Measurements from ENCODE around the gene CCDC88C.

The CCDC88C gene

DNA sequence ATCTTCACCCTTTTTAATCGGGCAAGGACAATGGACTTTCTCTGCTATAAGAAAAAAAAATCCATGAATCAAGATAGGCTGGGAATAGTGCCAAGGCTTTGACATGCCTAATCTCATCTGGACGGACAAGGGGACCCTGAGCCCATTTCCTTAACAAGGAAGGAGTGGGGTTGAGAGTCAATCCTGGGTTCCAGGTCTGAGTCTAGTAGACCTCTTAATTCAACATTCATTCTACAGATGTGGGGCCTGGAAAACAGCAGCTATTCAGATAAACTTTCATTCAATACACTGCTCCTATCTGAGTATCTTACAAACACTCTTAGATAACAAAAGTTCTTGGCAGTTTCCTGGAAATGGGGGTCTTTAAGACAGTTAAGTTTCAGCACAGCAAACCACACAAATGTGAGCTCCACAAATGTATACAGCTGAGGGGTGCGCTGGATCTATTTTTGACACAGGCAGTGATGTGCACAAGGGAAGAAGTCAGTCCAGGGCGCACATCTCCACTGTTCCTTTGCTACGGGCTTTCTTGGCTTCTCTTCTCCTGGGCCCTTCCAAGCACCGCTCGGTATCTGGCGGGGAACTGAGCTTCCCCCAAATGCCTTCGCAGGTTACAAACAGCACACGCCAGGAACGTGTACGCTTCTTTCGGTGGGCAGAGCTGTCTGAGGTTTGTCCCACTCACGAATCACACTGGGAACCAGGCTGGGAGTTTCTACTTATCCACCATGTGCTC, 90.9 kb downstream of the CCDC88C start:
- no peak for DNase-seq (ENCODE audit: low spot score)

DNA sequence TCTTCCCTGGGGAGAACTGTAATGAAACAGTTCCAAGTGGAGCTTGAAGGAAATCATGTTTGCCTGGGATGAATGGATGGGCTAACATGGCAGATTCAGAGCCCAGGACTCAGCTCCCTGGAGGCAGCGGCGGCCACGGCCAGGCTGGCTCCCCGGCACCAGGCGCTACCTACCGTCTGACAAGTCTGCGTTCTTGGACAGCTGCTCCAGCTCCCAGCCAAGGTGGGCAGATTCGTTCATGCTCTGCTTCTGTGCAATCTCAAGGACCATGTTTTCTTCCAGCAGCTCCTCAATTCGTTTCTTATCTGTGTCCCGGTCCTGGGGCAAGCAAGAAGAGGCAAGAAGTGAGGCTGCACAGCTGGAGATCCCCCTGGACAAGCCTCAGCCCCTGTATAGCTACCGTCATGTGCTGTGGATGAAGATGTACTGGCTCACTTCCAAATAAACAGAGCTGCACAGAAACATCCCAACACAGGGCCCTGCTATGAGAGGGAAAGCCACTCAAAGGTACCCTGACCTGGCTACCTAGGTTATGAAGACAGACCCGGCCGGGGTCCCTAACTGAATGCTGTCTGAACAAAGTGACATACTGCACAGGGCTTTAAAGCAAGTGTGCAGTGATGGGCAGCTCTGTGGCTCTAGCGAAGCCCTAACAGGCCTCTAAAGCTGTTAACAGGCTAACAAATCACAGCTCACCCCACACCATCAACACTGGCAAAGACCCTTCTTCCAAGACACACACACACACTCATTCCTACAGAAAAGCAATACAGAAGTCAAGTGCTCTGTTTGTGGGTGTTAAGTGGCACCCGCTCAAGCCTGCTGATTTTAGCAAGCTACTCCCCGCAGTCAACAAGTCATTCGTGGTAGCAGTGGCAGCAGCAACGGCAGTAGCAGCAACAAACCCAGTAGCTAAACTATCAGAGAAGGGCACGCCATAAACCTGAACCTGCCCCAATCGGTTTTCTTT, 92.7 kb downstream of the CCDC88C start:
- DNase-seq (ENCODE audit: low spot score): no peak

DNA sequence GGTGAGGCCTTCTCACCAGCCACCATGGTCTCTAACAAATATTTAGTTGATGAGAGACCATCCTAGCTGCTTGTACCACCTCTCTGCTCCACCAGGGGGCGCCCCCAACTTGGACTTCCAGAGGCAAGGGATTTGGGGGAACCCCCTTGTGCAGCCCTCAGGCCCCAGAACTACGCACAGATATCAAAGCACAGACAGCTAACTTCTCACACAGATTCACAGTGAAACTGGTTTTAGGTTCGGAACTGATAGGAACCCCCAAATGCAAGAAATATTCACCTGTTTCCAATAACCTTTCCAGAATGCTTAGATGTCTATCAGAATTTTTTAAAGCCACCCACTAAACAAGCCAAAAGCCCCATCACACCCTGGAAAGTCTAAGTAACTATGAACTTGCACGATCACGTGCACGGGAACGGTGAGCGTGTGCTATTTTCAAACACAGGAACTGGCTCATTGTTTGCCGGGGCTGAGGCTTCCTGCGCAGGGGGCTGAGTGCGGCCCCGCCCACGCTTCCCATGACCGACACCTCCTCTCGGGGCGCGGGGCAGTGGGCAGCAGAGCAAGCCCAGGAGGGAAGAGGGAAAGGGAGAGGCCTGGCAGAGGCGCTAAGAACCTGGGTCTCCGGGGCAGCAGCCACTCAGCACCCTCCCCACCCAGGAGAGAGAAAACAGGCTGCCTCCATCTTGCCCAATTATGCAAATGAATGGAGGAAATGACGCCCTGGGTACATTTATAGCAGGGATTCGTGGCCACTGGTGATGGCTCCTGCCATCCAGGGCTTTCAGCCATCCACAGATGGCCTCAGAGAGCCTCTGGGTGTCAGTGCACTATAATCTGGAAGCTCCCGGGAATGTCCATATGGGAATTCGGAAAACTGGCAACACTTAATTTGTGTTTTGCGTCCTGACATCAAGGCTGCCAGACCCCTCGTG, 93.7 kb downstream of the CCDC88C start:
- DNase-seq (ENCODE audit: low spot score): peak; percentile 87

DNA sequence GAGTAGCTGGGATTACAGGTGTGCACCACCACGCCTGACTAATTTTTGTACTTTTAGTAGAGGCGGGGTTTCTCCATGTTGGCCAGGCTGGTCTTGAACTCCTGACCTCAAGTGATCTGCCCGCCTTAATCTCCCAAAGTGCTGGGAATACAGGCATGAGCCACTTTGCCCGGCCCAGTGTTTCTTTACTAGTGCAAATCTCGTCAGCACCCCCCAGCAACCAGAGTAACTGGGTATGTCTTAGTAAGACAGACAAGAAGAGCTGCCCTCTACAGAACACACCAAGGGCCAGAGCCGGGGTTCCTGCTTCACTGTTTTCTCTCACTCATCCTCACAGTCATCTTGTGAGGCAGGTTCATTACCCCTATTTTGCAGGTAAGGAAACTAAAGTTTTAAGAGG, 94.6 kb downstream of the CCDC88C start:
- no peak for DNase-seq (ENCODE audit: low spot score)

DNA sequence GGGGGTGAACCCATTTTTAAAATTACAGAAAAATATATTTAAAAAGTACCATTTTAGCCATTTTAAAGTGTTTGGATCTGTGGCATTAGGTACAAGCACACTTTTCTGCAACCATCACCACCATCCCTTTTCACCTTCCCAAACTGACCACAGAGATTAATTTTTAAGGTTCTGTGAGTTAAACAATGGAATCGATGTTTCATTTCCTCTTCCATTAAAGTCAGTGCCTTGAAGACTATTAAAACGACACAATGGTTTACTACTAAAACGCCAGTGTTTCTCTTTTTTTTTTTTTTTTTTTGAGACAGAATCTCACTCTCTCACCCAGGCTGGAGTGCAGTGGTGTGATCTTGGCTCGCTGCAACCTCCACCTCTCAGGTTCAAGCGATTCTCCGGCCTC, 95.0 kb downstream of the CCDC88C start:
- no peak for DNase-seq (ENCODE audit: low spot score)

GRCh38 chr14:91321131-91321530, 96.5 kb downstream of the CCDC88C start:
- no peak for DNase-seq (ENCODE audit: low spot score)

DNA sequence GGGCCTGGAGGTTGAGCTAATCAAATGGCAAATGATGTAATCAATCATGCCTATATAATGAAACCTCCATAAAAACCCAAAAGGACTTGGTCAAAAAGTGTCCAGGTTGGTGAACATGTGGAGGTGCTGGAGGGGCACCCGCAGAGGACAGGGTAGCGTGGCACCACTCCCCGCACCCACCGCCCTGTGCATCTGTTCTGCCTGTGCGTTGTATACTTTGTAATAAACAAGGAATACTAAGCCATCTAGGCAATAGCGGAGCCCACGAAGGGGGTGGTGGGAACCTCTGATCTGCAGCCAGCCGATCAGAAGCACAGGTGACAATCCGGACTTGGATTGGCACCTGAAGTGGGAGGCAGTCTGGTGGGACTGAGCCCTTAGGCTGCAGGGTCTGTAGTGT, 97.4 kb downstream of the CCDC88C start:
- DNase-seq (ENCODE audit: low spot score): no peak

- no peak for DNase-seq (ENCODE audit: low spot score)
These were observed 98.7 kb downstream of the CCDC88C start for GRCh38 chr14:91318911-91319310.

- DNase-seq (ENCODE audit: low spot score): peak; percentile 58
These were observed 100.0 kb downstream of the CCDC88C start for GRCh38 chr14:91317381-91318308.

- DNase-seq (ENCODE audit: low spot score): no peak
These were observed 100.9 kb downstream of the CCDC88C start for GRCh38 chr14:91316761-91317160.

DNA sequence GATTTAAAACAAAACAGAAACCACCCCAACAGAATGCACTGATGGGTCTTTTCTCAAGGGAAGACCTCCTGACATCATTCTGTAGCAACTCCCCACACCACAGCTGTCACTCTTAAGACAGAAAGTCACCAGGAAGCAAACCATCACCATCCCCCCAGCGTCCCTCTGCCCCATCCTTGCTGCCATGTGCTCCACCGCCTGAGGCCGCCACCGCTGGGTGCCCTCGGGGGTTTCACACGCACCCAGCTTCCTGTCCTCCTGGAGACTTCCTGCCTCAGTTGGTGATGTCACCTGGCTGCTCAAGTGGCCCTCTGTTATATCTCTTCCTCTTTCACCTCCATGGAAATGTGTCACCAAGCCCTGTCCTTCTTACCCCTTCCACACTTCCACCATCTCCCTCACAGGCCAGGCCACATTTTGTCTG, 101.8 kb downstream of the CCDC88C start:
- DNase-seq (ENCODE audit: low spot score): no peak

- no peak for DNase-seq (ENCODE audit: low spot score)
These were observed 103.8 kb downstream of the CCDC88C start for GRCh38 chr14:91313852-91314251.

GRCh38 chr14:91313154-91313850, 104.3 kb downstream of the CCDC88C start:
- DNase-seq (ENCODE audit: low spot score): no peak

GRCh38 chr14:91311284-91311662, 106.3 kb downstream of the CCDC88C start:
- peak; percentile 81 for DNase-seq (ENCODE audit: low spot score)

DNA sequence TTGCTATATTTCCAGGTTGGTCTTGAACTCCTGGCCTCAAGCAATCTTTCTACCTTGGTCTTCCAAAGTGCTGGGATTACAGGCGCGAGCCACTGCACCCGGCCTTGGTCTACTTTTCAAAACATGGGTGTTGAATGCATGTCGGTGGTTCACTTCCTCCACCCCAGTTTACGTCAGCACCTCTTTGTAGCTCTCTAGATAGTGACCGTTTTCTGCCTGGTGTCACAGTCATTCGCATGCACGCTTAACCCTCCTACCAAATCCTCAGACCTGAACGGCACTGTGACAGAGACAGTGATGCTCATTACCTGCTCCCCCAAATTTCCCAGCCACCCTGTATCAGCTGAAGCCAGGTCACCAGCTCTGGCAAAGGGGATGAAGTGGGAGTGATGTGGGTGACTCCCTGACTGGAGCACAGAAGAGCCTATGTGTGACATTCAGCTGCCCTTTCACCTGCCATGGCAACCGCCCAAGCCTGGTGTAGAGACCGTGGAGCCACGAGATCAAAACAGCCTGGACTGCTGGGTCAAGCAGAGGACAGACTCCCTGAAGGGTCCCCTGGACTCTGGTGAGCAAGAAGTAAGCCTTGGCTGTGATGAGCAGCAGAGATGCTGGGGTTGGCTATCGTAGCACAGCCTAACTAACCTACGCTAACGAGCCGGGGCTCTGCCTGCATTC, 106.9 kb downstream of the CCDC88C start:
- DNase-seq (ENCODE audit: low spot score): no peak

DNA sequence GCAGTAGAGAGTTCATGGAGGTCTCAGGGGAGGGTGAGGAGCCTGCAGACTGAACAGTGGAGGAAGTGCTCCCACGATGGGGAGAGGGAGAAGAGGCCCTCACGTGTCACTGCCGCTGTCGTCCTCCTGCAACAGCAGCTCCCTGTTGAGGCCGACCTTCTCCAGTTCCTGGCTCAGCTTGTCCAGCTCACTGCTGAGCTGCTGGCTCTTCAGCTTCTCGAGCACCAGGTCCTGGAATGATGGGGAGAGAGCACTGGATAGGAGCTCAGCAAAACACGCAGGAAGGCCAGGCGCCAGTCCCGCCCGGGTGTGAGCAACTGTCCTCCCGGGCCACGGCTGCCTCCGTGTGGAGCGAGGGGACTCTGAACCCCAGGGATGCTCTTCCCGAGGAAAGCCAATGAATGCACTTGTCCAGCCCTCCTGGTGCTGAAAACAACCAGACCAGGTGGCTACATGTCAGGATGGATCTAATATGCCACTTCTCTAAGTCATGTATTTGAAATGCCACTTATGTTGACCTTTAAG, 107.8 kb downstream of the CCDC88C start:
- no peak for DNase-seq (ENCODE audit: low spot score)

DNA sequence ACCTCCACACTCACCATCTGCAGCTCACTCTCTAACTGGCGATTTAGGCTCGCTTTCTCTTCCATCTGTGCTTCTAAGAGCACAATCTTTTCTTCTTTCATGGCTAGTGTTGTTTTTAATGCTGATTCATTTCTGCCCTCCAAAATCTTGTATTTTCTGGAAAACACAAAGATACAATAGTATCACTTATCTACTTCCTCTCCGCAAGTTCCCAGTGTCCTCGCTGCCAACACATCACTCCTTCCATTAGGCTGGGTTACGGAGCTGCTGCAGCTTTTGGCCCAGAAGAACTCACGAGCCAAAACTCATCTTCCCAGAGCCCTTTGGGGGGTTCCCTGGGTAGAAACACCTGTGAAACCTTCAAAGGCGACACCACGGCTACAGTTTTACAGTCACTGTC, 109.3 kb downstream of the CCDC88C start:
- no peak for DNase-seq (ENCODE audit: low spot score)

DNA sequence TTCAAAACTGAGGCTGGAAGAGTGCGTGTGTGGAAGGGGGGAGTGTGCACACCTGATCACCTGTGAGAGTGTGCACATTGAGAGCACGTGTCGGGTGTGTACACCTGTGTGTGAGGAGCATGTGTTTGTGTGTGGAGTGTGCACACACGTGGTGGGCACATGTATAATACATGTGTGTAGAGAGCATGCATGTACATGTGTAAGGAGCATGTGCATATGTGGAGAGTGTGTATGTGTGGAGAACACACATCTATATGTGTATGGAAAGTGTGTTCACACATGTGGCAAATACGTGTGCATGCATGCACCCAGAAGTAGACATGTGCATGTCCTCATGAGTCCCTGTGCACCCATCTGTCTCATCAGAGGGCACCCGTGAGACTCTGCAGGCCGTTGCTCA, 110.0 kb downstream of the CCDC88C start:
- no peak for DNase-seq (ENCODE audit: low spot score)

GRCh38 chr14:91307046-91307445, 110.6 kb downstream of the CCDC88C start:
- no peak for DNase-seq (ENCODE audit: low spot score)

- no peak for DNase-seq (ENCODE audit: low spot score)
These were observed 111.1 kb downstream of the CCDC88C start for GRCh38 chr14:91306547-91306946.
